Measurements from ENCODE around the gene BBS9.

Gene BBS9

GRCh38 chr7:33127085-33127484 is 2.3 kb upstream of the BBS9 start:
- DNase-seq (ENCODE audit: low read depth in 2 of 3, low spot score in 2 of 3) = no peak

- no peak for DNase-seq (ENCODE audit: low read depth in 2 of 3, low spot score in 2 of 3)
Measured at GRCh38 chr7:33128631-33128989, 754 bp upstream of the BBS9 start.

- no peak for DNase-seq (ENCODE audit: low read depth in 2 of 3, low spot score in 2 of 3)
Measured at GRCh38 chr7:33129806-33130153, 416 bp downstream of the BBS9 start.

- no peak for DNase-seq (ENCODE audit: low read depth in 2 of 3, low spot score in 2 of 3)
Measured at GRCh38 chr7:33130184-33130583, 820 bp downstream of the BBS9 start.

GRCh38 chr7:33137103-33137502 is 7.7 kb downstream of the BBS9 start:
- DNase-seq (ENCODE audit: low read depth in 2 of 3, low spot score in 2 of 3) = no peak

- no peak for DNase-seq (ENCODE audit: low read depth in 2 of 3, low spot score in 2 of 3)
Measured at GRCh38 chr7:33142585-33142984, 13.2 kb downstream of the BBS9 start.

GRCh38 chr7:33143996-33144718 is 14.8 kb downstream of the BBS9 start:
- no peak for DNase-seq (ENCODE audit: low read depth in 2 of 3, low spot score in 2 of 3)

- DNase-seq (ENCODE audit: low read depth in 2 of 3, low spot score in 2 of 3) = no peak
Measured at GRCh38 chr7:33145156-33145555, 15.8 kb downstream of the BBS9 start.

GRCh38 chr7:33152087-33152486 is 22.7 kb downstream of the BBS9 start:
- DNase-seq (ENCODE audit: low read depth in 2 of 3, low spot score in 2 of 3) = no peak

GRCh38 chr7:33155811-33156210 is 26.4 kb downstream of the BBS9 start:
- DNase-seq (ENCODE audit: low read depth in 2 of 3, low spot score in 2 of 3) = no peak

- DNase-seq (ENCODE audit: low read depth in 2 of 3, low spot score in 2 of 3) = no peak
Measured at GRCh38 chr7:33156441-33156840, 27.1 kb downstream of the BBS9 start.

- DNase-seq (ENCODE audit: low read depth in 2 of 3, low spot score in 2 of 3) = no peak
Measured at GRCh38 chr7:33157311-33157710, 27.9 kb downstream of the BBS9 start.

GRCh38 chr7:33157781-33158180 is 28.4 kb downstream of the BBS9 start:
- DNase-seq (ENCODE audit: low read depth in 2 of 3, low spot score in 2 of 3) = no peak

- no peak for DNase-seq (ENCODE audit: low read depth in 2 of 3, low spot score in 2 of 3)
Measured at GRCh38 chr7:33177876-33178275, 48.5 kb downstream of the BBS9 start.

GRCh38 chr7:33179519-33179918 is 50.2 kb downstream of the BBS9 start:
- DNase-seq (ENCODE audit: low read depth in 2 of 3, low spot score in 2 of 3) = no peak

- DNase-seq (ENCODE audit: low read depth in 2 of 3, low spot score in 2 of 3) = no peak
Measured at GRCh38 chr7:33183504-33183903, 54.1 kb downstream of the BBS9 start.

GRCh38 chr7:33184828-33185227 is 55.5 kb downstream of the BBS9 start:
- DNase-seq (ENCODE audit: low read depth in 2 of 3, low spot score in 2 of 3) = no peak

GRCh38 chr7:33185786-33186185 is 56.4 kb downstream of the BBS9 start:
- no peak for DNase-seq (ENCODE audit: low read depth in 2 of 3, low spot score in 2 of 3)

- no peak for DNase-seq (ENCODE audit: low read depth in 2 of 3, low spot score in 2 of 3)
Measured at GRCh38 chr7:33186192-33186591, 56.8 kb downstream of the BBS9 start.

GRCh38 chr7:33190688-33191304 is 61.4 kb downstream of the BBS9 start:
- DNase-seq (ENCODE audit: low read depth in 2 of 3, low spot score in 2 of 3) = no peak

GRCh38 chr7:33191340-33191739 is 62.0 kb downstream of the BBS9 start:
- DNase-seq (ENCODE audit: low read depth in 2 of 3, low spot score in 2 of 3) = no peak

GRCh38 chr7:33192695-33193291 is 63.4 kb downstream of the BBS9 start:
- no peak for DNase-seq (ENCODE audit: low read depth in 2 of 3, low spot score in 2 of 3)

All from activated CD8-positive, alpha-beta memory T cell treated with anti-CD3 and anti-CD28 coated beads for 48 hours (primary cell).